NCI-H1436 treated with DMSO at 0.1 percent for 48 hours (cell line): ENCODE data around the gene ADAT3.

ENCODE experiments used
- DNase-seq: peaks from one replicate; lab custom pipeline; 2025; lab: John Stamatoyannopoulos, UW

Gene ADAT3

DNA sequence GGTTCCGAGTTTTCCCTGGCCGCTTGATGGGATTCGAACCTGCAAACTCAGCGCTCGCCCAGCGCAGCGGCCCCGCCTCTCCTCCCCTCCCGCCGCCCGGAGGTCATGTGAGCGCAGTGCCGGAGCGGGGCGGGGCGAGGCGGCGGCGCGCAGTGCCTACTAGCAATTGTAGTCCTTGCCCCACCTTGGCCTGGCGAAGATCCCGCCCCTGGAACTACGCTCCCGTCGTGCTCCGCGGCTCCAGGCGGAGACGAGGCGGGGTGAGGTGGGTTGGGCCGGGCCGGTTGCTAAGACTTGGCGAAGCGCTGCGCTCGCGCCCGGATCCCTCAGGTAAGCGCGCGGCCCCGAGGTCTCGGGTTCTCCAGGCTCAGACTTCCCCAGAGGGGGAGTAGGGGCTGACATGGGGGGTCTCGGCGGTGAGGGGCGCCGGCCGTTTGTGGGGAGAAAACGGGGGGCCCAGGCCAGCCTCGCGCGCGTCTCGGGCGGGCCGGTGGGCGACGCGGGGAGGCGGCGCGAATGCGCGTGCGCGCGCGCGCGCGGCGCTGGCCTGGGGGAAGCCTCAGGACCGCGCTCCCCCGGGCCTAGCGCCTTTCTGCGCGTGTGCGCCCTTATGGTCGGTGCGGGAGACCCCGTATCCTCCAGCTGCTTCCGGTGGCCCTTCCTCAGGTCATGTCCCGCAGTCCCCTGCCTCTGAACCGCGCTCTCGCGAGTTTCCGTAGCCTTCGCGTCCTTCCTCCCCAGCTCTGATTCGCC is at the start of gene ADAT3, which contains the start of gene SCAMP4:
Gene ADAT3 (plus strand): TSS at position 290 of the 753 bp plus-strand sequence. CDS start 6,649 bp downstream, outside the sequence.
Gene SCAMP4 (plus strand): TSS at position 290 of the 753 bp plus-strand sequence. CDS start 9,621 bp downstream, outside the sequence.
- peak; percentile 93 for DNase-seq

DNA sequence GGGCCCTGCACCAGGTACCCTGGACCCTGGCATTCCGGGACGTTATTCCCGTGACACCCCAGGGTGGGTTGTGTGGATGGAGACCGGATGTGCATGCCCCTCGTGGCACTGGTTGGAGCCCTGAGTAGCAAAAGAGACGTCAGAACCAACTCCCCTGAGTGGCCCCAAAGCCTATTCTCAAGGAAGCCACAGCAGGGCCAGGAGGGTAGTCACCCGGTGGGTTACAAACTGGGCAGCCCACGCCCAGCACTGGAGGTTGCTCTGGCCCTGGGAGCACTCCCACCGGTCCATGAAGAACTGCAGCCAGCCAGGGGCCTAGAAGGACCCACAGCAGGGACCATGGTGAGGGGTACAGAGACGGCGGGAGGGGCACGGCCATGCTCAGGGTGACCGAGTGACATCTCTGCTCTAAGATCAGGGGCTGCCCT is 49.4 kb upstream of the ADAT3 start:
- DNase-seq, result no peak

- no peak for DNase-seq
Measured at GRCh38 chr19:1856345-1856697, 48.9 kb upstream of the ADAT3 start.

- no peak for DNase-seq
Measured at GRCh38 chr19:1856698-1857603, 48.2 kb upstream of the ADAT3 start.

DNA sequence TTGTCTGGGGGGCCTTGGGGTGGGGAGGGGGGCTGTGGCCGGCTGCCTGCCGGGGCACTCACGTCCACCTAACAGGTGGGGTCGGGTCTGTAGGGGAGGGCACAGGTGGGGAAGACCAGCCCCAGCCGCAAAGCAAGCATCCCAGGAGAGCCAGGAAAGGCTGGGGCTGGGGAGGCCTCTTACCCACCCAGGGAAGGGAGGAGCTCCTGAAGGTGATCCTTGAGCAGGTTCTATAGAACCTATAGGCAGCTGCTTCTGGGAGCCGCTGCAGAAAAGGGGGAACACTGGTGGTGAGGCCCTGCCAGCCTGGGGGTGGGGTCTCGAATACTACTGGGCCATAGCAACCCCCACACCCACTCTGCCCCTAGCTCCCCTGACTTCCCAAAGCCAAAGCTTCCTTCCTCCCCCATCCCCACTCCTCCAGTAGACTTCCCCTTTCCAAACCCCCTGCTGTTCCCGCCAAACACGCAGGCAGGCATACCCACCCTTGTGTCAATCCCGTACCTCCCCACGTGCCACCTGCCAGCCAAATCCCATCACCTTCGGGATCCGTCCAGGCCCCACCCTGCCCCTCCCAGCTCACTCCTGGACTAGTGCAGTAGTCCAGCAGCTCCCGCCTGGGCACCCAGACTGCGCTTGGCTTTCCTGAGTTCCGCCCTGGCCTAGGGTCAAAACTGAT is 47.4 kb upstream of the ADAT3 start:
- DNase-seq, result no peak

DNA sequence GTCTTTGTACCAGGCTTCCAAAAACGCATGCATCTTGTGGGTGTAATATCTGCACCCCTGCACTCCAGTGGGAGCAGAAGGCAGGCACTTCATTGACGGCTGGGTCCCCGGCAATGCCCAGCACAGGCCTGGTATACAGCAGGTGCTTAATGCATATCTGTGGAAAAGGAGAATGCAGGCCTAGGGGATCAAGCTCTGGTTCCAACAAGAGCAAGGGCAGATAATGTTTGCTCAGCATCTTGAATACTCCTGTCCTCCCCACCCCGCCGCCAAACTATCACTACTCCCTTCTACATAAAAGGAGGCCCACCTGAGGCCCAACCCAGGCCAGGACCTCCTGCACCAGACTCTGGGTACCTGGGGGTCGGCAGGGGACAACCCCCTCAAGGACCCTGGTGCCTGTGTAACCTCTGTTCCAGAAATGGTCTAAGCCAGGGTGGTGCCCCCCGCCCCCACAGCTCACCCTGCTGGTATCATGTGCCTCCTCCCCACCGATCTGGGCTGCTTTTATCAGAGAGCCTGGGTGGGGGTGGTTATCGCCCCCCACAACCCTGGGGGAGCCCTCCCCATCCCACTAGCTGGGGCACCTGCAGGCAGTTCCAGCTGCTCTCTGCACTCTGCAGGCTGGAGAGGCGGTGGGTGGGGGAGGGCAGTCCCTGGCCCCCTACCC is 46.7 kb upstream of the ADAT3 start:
- DNase-seq, result no peak

- no peak for DNase-seq
Measured at GRCh38 chr19:1859331-1859781, 45.8 kb upstream of the ADAT3 start.

DNA sequence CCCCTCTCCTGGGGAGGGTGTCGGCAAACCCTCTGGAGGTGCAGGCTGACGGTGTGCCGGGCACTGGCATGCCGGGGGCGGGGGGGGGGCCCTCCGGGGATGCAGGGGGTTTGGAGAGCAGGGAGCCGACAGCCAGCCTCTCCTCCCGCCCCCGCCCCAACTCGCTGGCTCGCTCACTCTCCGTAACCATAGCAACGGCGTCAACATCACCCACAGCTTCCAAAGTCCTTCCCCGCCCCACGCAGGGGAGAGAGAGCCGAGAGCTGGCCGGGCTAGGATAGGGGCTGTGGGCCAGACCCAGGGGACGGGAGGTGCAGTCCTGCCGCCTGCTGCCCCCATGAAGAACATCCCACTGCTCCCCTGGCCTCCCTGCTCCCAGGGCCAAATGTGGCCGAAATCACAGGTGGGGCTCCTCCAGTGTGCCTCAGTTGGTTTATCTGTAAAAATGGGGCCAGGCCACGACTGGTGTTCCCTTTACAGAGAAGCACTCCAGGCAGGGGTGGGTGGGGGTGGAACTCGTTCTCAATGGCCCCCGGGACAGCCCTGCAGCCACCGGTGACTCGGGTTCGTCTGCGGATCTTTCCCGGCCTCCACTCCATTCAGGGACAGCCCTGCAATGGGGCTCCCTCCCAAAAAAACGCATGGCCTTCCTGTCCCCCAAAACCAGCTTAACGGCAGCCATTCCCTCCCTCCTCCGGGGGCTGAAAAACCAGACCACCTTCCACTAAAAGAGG is 45.0 kb upstream of the ADAT3 start:
- DNase-seq, result no peak

GRCh38 chr19:1860821-1861598 is 44.2 kb upstream of the ADAT3 start:
- DNase-seq, result no peak

GRCh38 chr19:1861599-1862031 is 43.6 kb upstream of the ADAT3 start:
- no peak for DNase-seq

DNA sequence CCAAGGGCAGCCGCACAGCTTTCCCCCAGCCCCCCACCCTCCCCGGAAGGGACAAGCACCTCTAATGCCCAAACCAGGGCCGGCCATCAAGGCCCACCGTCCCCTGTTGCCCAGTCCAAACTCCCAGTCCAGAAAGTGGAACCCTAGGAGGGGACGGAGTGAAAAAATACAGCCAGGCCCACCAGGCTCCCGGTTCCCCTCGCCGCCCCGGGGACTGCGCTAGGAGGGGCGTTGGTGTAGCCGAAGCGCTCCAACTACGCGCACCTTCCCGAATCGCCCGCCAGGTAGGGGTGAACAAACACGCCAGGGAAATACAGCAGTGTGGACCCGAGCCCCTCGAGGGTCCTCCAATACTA is 43.2 kb upstream of the ADAT3 start:
- no peak for DNase-seq

GRCh38 chr19:1862424-1863327 is 42.5 kb upstream of the ADAT3 start:
- DNase-seq, result no peak

GRCh38 chr19:1863328-1863637 is 41.9 kb upstream of the ADAT3 start, which contains the start of gene KLF16:
Gene KLF16, minus strand, starts transcription at chr19:1863579. Its CDS starts 82 bp downstream, at chr19:1863497.
- no peak for DNase-seq

GRCh38 chr19:1863638-1864479 is 41.3 kb upstream of the ADAT3 start:
- peak; percentile 15 for DNase-seq

- no peak for DNase-seq
Measured at GRCh38 chr19:1864480-1865171, 40.6 kb upstream of the ADAT3 start.

GRCh38 chr19:1865172-1866010 is 39.8 kb upstream of the ADAT3 start:
- DNase-seq, result no peak
